Skeletal muscle cell (primary cell): ENCODE data around the gene ATP6V0B.
A peak's percentile ranks its signal among the peaks of the same experiment; 100 is the strongest.

Experiments used
- DNase-seq: peaks from one replicate; pipeline ENCODE4 v3.0.0-alpha.2; 2010; ENCODE audit warnings: low read depth
- H3K4me3 ChIP-seq: 2 replicates; pipeline ENCODE4 v1.5.1; 2011; ENCODE audit warnings: low read depth, mild to moderate bottlenecking, control low read depth, low read length, moderate library complexity

The ATP6V0B gene

DNA sequence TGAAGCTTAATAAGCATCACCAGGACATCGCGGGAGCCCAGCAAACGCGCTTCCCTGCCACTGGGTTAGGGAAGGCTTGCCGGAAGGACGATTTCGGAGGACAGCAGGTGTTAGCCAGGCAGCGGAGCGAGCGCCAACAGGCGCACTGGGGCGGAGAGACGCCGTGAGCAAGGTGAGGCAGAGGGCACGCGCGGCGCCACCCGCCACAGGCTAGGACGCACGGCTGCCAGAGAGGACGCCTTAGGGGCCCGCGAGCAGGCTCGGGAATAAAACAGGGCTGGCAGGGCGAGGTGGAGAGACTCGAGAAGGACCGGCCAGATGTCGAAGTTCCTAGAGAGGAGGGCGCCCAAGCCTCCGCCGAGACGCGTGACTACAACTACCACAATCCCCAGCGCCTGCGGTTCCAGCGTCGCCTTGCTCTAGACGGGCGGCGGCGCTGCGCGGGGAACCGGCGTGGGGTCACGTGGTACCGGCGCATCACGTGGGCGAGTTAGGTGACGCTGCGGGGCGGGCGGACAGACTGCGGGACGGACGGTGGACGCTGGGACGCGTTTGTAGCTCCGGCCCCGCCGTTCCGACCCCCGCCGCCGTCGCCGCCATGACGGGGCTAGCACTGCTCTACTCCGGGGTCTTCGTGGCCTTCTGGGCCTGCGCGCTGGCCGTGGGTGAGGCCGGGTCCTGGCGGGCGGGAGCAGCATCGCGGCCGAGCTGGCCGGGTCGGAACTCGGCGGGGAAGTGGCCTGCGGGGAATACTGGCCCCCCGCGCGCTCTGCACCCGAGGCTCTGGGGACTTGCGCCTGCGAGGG is at the start of gene ATP6V0B:
Gene ATP6V0B, plus strand, starts transcription at position 518 of the 806 bp plus-strand sequence. Its CDS starts 81 bp downstream, at position 599.
- peak within 1 kb of the TSS; percentile 94 for H3K4me3 ChIP-seq
- peak; percentile 78 for DNase-seq

DNA sequence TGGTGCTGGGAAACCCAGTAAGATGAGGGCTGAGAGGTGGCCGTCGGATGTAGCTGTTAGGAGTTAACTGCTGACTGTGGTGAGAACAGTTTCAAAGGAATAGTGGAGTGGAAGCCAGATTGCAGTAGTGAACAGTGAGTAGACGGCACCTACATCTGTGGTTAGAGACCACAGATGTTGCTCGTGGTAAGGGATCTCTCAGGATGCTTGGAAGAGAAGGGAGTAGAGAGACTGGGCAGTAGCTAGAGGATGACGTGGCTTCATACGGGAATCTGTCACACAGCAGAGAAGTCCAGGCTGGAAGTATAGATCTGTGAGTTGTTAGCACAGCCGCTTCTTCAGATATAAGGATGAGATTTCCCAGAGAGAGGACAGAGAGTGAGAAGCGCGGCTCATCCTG is 48.9 kb upstream of the ATP6V0B start:
- DNase-seq: no peak
- H3K4me3 ChIP-seq: no peak overlapping the region

DNA sequence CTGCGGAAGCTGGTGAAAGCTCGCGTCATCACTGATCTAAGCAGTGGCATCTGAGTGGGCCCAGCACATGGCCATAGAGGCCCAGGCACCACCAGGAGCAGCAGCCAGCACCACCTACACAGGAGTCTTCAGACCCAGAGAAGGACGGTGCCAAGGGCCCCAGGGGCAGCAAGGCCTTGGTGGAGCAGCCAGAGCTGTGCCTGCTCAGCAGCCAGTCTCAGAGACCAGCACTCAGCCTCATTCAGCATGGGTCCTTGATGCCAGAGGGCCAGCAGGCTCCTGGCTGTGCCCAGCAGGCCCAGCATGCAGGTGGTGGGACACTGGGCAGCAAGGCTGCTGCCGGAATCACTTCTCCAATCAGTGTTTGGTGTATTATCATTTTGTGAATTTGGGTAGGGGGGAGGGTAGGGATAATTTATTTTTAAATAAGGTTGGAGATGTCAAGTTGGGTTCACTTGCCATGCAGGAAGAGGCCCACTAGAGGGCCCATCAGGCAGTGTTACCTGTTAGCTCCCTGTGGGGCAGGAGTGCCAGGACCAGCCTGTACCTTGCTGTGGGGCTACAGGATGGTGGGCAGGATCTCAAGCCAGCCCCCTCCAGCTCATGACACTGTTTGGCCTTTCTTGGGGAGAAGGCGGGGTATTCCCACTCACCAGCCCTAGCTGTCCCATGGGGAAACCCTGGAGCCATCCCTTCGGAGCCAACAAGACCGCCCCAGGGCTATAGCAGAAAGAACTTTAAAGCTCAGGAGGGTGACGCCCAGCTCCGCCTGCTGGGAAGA is 44.4 kb upstream of the ATP6V0B start:
- no peak for DNase-seq
- no peak overlapping the region for H3K4me3 ChIP-seq

DNA sequence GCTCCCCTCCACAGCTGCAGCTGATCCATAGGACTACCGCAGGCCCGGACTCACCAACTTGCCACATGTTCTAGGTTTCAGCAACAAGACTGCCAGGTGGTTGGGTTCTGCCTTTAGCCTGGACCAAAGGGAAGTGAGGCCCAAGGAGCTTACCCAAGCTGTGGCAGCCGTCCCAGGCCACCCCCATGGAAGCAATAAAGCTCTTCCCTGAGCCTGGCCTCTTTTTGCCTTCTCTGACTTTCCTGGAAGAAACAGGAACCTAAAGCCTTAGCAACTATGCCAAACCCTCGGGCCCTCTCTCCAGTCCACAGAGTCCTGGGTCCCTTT is 43.8 kb upstream of the ATP6V0B start:
- no peak for DNase-seq

DNA sequence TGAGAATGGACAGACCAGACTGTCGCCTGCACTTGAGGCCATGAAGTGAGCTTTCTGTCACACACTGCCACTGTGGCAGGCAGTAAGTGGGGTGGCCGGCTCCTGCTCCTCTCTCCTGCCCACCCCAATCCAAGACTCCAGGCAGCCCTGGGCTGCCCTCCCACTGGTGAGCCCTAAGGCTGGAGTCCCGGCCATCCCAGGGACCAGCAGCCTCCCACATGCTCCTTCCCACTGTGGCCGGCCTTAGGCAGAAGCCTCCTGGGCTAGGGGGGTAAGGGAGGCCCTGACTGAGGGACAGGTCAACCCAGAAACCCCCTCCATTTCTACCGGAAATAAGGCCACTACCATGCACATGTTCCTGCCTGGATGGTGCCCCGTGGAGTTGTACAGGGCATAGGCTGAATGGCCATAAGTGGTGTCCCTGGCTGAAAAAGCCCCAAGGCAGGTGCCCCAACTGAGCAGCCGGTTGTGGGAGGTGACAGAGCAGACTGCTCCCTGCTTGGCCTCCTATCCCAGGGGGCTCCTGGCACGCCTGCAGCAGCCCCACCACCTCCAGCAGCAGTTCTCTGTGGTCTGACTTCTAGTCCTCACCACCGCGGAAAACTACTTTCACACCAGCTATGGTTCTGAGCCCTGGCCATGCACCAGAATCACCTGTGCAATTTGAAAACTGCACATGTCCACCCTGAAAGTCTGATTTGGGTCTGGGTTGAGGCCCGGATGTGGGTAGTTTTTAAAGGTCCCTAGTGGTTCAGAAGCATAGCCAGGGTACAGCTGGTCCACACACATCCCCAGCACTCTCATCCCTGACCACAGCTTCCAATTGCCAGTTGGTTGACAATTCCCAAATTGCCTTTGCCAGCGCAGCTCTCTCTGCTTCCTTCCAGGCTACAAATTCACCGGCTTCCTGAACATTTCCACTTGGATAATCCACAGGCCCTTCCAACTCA is 42.8 kb upstream of the ATP6V0B start:
- H3K4me3 ChIP-seq: no peak overlapping the region
- DNase-seq: no peak

More for the DNA sequence above, 43.8 kb upstream of the ATP6V0B start:
- H3K4me3 ChIP-seq: no peak overlapping the region

DNA sequence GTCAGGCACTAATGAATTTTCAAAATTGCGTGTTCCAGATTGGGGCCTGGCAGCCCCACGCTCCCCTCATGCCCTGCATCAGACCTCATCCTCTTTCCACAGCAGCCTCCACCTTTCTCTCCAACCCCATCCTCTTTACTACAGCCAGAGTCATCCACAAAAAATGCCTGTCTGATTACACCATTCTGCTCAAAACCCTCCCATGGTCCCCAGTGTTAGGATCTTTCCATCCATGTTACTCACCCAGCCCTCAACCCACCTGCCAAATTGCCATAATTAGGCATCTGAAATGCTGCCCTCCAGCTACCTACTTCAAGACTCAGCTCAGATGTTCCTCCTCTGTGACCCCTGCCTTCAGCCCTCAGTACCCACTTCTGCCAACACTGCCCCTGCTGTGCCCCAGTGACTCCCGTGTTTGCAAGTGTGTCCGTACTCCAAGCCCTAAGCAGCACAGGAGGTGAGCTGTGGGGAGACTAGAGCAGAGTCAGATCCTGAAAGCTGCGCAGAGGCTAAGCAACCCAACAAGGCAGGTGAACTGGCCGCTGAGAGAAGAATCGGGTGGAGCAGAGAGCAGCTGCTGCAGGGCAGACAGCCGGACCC is 41.9 kb upstream of the ATP6V0B start:
- DNase-seq: no peak
- peak overlapping the region; percentile 51 for H3K4me3 ChIP-seq

DNA sequence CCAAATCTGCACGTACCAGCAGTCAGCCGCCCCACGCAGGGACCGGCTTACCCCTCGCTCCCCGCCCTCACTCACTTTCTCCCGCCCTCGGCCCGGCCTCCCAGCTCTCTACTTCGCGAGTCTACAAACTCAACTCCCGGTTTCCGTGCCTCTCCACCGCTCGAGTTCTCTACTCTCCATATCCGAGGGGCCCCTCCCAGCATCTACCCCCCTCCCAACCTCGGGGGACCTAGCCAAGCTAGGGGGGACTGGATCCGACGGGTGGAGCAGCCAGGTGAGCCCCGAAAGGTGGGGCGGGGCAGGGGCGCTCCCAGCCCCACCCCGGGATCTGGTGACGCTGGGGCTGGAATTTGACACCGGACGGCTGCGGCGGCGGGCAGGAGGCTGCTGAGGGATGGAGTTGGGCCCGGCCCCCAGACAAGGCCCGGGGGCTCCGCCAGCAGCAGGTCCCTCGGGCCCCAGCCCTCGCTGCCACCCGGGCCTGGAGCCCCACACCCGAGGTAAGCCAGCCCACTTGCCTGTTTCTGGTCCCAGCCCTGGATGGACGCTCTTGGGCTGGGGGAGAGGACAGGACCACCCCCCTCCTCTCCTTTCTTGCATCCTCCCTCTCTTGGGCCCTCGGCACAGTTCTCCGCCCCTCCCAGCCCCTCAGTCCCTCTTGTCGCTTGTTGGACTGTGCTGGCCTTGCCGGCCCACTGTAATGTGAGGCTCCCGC is 41.2 kb upstream of the ATP6V0B start, which contains the start of gene ARTN:
Gene ARTN, plus strand, starts transcription at position 416 of the 715 bp plus-strand sequence. CDS start 1,856 bp downstream, outside the sequence.
- peak within 1 kb of the TSS; percentile 51 for H3K4me3 ChIP-seq
- no peak for DNase-seq

DNA sequence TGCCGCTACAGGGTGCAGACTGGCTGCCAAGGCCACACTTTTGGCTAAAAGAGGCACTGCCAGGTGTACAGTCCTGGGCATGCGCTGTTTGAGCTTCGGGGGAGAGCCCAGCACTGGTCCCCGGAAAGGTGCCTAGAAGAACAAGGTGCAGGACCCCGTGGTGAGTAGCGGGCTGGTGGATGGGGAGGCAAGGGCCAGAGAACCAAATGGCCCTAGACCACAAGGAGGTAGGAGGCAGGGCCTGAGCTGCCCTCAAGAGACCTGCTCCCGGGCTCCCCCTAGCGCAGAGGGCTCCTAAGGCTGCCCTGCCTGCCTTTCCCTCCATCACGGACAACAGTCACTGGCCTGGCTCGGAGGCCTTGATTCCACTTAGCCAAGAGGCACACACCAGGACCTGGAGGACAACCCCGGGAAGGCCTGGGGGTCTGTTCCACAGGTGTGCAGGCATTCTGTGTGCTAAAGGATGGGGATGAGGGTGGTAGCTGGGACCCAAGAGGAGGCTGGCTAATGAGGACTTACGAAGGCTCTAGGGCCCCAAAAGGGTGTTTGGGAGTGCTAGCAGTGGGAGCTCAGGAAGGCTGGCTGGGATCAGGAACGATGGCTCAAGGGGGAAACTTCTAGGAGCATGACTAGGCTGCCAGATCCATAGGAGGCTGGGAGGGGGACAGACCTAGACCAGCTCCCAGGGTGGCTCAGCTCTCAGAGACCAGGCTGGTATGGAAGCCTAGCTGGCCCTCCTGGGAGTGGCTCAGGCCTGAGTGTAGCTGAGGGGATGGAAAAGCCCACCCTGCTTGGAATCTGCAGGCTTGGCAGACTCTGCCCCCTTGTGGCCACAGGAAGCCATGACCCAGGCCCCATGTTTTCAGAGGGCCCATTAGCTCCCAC is 40.4 kb upstream of the ATP6V0B start:
- DNase-seq: no peak
- no peak overlapping the region for H3K4me3 ChIP-seq

DNA sequence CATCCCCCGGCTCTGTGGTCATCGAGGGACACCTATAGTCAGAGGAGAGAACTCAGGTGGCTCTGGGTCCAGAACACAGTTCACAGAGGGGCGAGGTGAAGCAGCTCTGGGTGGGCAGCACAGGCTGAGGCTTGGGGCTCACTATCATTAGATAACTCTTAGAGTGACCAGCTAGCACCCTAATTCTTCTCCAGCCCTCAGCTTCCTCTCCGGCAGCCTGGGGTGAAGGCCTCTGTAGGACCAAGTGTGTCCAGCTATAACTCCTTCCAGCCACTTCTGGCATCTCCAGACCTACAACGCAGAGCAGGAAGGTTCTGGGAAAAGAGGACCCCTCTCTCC is 39.8 kb upstream of the ATP6V0B start:
- no peak for DNase-seq
- H3K4me3 ChIP-seq: no peak overlapping the region

DNA sequence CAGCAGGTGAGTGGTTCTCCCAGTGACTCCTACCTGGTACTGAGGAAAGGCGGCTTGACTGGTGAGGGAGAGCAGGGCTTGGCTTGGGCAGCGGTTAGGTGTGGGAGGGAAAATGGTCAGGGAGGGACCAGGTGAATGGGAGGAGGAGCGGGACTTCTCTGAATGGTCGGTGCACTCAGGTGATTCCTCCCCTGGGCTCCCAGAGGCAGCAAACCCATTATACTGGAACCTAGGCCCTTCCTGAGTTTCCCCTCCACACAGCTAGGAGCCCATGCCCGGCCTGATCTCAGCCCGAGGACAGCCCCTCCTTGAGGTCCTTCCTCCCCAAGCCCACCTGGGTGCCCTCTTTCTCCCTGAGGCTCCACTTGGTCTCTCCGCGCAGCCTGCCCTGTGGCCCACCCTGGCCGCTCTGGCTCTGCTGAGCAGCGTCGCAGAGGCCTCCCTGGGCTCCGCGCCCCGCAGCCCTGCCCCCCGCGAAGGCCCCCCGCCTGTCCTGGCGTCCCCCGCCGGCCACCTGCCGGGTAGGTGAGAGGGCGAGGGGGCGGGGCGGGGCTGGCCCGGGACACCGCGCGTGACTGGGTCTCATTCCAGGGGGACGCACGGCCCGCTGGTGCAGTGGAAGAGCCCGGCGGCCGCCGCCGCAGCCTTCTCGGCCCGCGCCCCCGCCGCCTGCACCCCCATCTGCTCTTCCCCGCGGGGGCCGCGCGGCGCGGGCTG is 38.9 kb upstream of the ATP6V0B start:
- peak overlapping the region; percentile 29 for H3K4me3 ChIP-seq
- DNase-seq: no peak

DNA sequence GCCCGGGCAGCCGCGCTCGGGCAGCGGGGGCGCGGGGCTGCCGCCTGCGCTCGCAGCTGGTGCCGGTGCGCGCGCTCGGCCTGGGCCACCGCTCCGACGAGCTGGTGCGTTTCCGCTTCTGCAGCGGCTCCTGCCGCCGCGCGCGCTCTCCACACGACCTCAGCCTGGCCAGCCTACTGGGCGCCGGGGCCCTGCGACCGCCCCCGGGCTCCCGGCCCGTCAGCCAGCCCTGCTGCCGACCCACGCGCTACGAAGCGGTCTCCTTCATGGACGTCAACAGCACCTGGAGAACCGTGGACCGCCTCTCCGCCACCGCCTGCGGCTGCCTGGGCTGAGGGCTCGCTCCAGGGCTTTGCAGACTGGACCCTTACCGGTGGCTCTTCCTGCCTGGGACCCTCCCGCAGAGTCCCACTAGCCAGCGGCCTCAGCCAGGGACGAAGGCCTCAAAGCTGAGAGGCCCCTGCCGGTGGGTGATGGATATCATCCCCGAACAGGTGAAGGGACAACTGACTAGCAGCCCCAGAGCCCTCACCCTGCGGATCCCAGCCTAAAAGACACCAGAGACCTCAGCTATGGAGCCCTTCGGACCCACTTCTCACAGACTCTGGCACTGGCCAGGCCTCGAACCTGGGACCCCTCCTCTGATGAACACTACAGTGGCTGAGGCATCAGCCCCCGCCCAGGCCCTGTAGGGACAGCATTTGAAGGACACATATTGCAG is 38.2 kb upstream of the ATP6V0B start:
- H3K4me3 ChIP-seq: peak overlapping the region; percentile 32
- no peak for DNase-seq

DNA sequence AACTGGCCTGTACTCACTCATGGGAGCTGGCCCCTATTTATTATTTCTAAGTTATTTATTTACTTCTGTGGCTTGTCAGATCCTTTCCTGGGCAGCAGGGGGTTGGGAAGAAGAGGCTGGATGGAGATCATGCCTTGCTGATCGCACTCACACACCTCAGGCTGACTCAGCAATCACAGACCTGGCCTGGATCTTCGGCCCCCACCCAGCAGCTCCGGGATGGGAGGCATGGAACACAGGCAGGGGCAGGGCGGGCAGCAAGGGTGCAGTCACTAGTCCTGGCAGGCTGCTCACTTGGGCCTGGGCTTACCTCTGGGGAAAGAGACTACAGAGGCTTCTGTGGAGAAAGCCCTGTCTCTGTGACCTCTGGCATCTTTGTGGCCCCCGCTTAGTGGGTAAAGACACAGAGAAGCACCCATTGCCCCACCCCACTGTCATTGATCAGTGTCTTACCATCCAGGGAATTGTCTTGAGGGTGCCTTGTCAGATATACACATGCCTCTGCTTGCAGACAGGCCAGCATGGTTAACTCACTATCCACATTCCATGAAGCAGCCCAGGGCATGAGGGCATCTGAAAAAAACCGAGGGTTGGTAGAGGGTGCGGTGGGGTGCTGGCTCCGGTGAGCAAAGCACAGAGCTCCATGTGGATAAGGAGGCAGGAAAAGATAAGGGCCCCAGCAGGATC is 37.4 kb upstream of the ATP6V0B start:
- no peak for DNase-seq

DNA sequence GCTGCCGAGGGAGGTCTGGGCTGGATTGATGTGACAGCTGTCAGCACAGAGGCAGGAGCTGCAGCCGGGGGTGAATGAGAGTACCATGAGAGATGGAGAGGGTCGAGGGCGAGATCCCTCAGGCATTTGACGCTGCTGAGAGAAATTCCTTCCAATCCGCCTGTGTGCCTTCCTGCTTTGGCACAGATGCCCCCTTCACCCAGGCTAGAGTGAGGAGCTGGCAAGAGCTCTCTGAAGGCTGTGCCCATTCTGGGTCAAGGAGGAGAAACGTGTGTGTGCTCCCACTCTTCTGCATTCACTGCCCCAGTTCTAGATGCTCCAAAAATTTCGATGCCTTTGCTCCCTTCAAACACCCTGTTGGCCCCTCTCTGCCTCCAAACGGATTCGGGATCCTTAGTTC is 36.4 kb upstream of the ATP6V0B start:
- no peak for DNase-seq
- no peak overlapping the region for H3K4me3 ChIP-seq

More for the DNA sequence above, 37.4 kb upstream of the ATP6V0B start:
- H3K4me3 ChIP-seq: no peak overlapping the region

DNA sequence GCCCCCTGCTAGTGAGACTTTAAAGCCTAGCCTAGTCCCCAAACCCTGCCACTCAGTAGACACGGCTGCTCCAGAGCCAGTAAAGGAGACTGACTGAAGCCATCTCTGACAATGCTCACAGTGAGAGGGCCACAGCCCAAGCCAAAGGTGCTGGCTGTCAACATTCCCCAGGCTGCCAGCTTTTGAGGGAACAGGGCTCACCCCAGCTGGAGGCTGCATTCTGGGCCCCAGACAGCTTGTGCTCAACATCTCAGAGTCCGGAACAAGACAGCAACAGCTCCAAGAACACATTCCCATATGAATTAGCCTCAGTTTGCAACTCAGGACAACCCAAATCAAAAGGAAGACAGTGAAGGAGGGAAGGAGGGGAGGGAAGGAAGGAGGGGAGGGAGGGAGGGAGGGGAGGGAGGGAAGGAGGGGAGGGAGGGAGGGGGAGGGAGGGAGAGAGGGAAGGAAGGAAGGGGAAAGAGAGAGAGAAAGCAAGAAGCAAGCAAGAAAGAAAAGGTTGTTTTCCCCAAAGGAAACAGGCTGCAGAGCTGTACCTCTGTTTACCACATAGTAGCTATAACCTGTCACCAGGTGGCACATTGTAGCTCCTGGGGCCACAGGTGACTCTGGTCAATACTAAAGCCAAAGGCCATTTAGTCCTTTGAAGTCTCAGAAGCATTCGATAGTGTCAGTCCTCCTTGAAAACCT is 35.7 kb upstream of the ATP6V0B start:
- DNase-seq: no peak

DNA sequence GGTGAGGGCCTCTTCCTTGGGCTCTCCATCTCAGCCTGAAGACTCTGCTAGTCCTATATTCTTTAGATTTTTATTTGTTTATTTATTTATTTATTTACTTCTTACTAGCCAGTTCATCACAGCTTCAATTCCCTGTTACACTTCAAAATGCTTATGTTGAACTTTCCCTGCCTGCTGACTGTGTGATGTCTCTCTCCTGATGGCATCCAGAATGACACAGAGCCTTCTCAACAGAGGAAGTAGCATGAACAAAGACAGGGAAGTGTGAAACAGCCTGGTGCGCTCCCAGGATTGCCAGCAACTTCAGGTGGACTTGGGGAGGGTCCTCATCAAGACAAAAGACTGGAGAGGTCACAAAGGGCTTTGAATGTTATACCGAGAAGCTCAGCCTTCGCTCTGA is 32.3 kb upstream of the ATP6V0B start:
- no peak overlapping the region for H3K4me3 ChIP-seq
- no peak for DNase-seq

More for the DNA sequence above, 35.7 kb upstream of the ATP6V0B start:
- no peak overlapping the region for H3K4me3 ChIP-seq
